Germinal center (tissue), 1 donor: ENCODE data around the gene PSG7.
A peak's percentile ranks its signal among the peaks of the same experiment; 100 is the strongest.
"Not testable (repeated sequence)": the region's sequence is repeated elsewhere in the genome, so short reads cannot be mapped to it uniquely, and the experiment has no call there.

Experiments used
- DNase-seq: peaks from one replicate; pipeline ENCODE4 v3.0.0; 2012; ENCODE audit warnings: mixed read lengths, low spot score

Gene PSG7

DNA sequence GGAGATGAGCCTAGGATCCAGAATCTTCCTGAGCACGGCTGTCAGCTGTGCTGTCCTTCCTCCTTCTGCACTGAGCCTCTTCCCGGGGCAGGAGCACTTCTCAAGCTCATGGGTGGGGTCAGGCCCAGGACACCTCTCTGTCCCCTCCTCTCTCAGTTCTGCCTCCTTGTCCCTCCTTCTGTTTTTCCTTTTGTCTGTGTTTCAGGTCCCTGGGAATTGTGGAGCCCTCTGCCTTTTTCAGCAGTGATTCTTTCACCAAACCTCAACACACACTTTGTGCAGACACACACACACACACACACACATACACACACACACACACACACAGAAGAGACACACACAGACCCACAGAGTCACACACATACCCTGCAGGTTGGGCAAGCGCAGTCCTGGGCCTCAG, at the start of gene PSG7:
TSS of gene PSG7 (minus strand) at position 101 of the 400 bp plus-strand sequence. CDS start 131 bp downstream, outside the sequence.
- DNase-seq: not testable (repeated sequence)

GRCh38 chr19:42985588-42985987, 48.6 kb upstream of the PSG7 start:
- DNase-seq: no peak

- not testable (repeated sequence) for DNase-seq
Observed at GRCh38 chr19:42982111-42982510, 45.1 kb upstream of the PSG7 start.

DNA sequence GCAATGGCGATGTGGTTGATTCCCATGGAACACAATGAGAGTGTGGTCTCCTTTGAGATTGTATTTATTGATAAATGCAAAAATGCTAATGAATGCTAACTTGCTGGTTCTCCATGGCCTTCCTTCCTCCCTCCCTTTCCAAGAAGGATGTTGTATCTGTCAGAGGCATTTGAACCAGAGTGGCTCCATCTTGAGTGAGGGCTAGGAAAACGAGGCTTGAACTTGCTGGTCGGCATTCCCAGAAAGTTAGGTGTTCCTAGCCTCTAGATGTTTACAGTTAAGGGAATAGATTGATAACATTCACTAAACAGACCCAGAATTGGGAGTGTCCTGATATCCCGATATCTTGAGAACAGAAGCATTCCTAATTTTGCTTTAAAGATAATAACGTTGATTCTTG, 34.4 kb upstream of the PSG7 start:
- DNase-seq: not testable (repeated sequence)

GRCh38 chr19:42965176-42965575, 28.2 kb upstream of the PSG7 start:
- no peak for DNase-seq

- DNase-seq: no peak
Observed at GRCh38 chr19:42961119-42961518, 24.1 kb upstream of the PSG7 start.

GRCh38 chr19:42952126-42952525, 15.1 kb upstream of the PSG7 start:
- DNase-seq: not testable (repeated sequence)

DNA sequence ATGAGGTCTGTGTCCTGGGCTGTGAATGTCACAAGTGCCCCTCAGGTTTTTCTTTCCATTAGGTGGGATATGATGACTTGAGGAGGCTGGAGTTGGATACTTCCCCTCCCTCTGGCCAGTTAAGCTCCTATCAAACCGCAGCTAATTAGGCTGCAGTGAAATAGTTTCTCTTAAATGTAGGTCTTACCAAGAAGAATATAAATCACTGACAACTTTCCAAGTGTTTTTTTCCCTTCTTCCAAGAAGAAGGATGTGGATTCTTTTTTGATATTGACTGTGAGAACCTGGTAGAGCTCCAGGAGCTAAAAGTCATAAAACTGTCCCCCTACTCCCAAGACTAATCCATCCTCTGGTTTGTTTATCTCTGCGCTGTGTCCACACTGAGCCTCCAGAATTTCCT, 14.5 kb upstream of the PSG7 start:
- not testable (repeated sequence) for DNase-seq

- DNase-seq: no peak
Observed at GRCh38 chr19:42942187-42942789, 5.3 kb upstream of the PSG7 start.

DNA sequence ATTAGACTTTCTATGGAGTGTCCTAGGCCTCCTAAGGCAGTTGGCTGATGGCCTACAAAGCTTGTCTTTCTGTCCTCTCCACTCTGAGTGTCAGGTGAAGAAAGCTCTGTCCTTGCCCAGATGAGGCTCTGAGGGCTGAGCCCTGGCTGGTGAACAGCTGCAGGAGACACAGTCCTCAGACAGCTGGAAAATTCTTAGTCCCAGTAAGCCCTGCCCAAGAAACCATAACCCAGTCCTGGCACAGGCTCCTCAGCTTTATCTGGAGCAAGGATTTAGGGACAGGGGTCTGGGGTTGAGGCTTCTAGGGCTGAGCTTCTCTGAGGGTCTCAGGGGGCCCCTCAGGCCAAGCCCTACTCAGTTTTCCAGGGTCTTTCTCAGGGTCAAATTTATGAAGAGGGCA, 2.3 kb downstream of the PSG7 start:
- not testable (repeated sequence) for DNase-seq

- not testable (repeated sequence) for DNase-seq
Observed at GRCh38 chr19:42934183-42934582, 2.8 kb downstream of the PSG7 start.

- not testable (repeated sequence) for DNase-seq
Observed at GRCh38 chr19:42933412-42933811, 3.6 kb downstream of the PSG7 start.

DNA sequence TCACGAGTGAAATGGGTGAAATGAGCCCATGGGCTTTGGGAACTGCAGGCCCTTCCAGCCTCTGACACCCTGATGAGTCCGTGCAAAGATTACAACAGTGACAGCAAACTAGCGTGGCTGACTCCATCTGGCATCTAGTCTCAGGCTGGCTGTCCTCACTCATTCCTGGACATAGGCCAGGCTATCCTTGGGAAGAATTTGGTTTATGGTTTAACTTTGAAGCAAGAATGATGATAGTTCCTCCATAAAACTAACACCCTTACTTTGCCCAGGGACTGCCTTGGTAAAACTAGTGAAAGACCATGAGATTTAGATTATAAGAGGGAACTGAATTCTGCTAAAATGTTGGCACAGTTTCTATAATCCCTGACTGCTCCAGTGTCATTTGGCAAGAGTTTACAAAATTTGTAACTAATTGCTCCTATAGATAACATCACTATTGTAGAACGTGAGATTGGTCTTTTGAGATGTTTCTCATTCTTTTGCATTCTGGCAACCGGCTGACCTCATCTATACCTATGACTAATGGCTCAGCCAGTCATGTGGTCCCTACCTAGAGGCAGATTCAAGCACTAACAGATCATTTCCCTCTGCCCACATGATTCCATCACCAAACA, 4.4 kb downstream of the PSG7 start:
- DNase-seq: not testable (repeated sequence)

GRCh38 chr19:42930214-42930613, 6.8 kb downstream of the PSG7 start:
- not testable (repeated sequence) for DNase-seq

DNA sequence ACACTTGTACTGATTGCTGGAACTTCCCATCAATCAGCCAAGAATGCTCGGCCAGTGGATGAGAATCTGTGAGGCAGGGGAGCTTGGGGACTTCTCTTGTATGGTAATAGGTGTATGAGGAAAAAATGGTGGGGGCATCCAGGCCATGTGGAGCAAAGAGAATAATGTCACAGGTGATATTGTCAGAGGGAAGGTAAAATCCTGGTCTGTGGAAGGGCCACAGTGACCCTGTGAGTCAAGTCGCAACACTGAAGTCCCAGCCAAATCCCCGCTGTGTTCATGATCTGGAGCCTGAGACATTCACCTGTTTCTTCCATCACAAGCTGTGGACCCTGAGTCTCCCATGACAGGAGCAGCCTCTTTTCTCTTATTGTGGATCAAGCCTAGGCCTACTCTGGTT, 8.1 kb downstream of the PSG7 start:
- no peak for DNase-seq

DNA sequence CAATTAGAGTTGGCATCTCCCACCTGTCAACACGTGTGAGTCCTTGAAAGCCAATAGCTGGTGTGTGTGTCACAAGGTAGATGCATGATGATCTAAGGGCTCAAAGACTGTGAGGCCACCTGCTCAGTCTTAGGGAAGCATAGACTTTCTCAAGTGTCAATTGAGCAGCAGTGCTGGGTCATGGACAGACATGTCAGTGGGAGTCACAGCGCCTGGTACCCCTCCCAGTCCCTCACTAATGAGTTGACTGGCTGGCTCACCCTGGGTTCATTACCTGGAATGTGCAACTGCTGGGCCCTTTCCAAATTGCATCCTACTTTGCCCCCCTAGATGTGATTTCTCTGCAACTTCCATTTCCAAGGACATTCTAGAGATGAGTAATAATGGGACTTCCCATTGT, 10.2 kb downstream of the PSG7 start:
- no peak for DNase-seq

DNA sequence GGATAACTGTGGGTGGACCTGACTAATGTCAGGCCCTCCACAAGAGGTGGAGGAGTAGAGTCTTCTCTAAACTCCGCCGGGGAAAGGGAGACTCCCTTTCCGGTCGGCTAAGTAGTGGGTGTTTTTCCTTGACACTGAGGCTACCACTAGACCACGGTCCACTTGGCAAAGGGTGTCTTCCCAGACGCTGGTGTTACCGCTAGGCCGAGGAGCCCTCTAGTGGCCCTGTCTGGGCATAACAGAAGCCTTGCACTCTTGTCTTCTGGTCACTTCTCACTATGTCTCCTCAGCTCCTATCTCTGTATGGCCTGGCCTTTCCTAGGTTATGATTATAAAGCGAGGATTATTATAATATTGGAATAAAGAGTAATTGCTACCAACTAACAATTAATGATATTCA, 13.9 kb downstream of the PSG7 start:
- peak; percentile 3 for DNase-seq

DNA sequence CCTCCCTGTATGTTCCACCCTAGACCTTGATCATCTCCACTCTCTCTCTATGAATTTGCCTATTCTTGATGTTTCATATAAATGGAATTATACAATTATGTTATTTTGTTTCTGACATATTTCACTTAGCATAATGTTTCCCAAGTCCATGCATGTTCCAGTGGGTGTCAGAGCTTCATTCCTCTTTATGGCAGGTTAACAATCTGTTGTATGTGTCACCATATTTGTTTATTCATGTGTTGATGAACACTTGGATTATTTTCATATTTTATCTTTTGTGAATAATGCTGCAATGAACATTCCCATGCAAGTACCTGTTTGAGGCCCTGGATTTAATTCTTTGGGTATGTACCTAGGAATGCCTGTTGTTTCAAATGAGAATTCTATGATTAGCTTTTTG, 16.0 kb downstream of the PSG7 start:
- not testable (repeated sequence) for DNase-seq

DNA sequence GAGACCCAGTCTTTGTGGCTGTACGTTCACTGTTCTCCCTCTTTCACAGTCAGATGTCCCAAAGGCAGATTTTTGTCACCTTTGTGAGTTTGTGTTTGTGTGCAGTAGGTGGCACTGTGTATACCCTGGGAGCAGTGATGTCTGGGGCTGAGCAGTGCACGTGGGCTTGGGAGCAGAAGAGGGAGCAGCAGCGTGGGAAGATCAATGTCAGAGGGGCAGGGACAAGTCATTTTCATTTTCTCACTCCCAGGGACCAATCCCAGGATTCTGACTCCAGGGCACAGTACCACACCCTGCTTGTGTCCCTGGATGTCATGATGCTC, 17.3 kb downstream of the PSG7 start:
- DNase-seq: no peak

GRCh38 chr19:42919070-42919756, 17.8 kb downstream of the PSG7 start:
- DNase-seq: not testable (repeated sequence)

DNA sequence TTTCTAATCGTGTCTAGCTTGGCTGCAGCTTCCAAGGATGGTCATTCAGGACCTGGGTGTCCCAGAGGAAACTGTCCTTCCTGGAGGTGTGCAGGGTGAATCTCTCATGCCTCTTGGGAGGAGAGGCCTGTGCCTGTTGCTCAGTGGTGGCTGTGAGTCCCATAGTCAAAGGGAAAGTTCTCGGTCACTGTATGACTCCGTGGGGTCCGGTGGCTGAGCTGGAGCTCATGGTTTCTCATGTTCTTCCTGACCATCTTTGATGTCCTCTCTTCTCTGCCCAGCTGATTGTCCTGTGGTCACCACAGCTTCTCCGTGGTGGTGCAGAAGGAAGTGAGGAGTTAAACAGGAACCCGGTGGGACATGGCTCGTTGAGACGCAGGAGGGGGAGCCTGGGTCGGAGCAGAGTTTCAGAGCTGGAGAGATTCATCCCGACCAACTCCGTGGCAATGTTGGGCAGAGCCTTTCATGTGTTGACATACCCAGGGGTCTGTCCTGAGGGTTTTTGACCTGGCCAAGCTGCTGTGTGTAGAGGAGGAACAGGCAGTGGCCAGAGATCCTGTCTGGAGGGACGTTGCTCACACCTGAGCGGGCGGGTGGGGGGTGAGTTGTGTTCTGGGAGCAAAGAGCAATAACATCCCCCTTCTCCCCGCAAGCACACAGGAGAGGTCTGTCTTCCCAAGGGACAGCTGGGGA, 18.5 kb downstream of the PSG7 start:
- DNase-seq: not testable (repeated sequence)

DNA sequence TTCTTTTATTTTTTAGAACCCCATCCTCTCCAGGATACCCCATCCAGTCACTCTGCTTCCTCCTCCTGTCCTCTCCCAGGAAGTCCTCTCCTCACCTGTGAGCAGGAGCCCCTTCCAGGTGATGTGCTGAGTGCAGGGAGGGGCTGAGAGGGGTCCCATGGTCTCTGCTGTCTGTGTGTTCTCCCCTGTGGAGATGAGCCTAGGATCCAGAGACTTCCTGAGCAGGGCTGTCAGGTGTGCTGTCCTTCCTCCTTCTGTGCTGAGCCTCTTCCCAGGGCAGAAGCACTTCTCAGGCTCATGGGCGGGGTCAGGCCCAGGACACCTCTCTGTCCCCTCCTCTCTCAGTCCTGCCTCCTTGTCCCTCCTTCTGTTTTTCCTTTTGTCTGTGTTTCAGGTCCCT, 19.4 kb downstream of the PSG7 start, which contains the start of gene PSG6:
TSS of gene PSG6 (minus strand) at position 261 of the 400 bp plus-strand sequence. CDS start at position 159, 102 bp downstream.
- DNase-seq: not testable (repeated sequence)

- DNase-seq: not testable (repeated sequence)
Observed at GRCh38 chr19:42916931-42917330, 20.1 kb downstream of the PSG7 start.
